Calu3 (cell line): ENCODE data around the gene MBD2. TPM values are rescaled to one million over a fixed set of nuclear protein-coding genes. Genes with fewer than 3 reads are reported as not detected.

ENCODE experiments used
- Bru-seq: library from RNA; stranded (reverse); fragments of 400-500 nt; gene quantifications from one replicate; lab custom pipeline; 2021; lab: Mats Ljungman, UMichigan
- BruChase-seq, 2 experiments: library from RNA; stranded (reverse); fragments of 400-500 nt; gene quantifications; one replicate each; lab custom pipeline; 2021; lab: Mats Ljungman, UMichigan
- BruUV-seq: library from RNA; stranded (reverse); fragments of 400-500 nt; replicated peaks from 2 replicates; lab custom pipeline; 2021; lab: Mats Ljungman, UMichigan
- CTCF ChIA-PET: fragments of 300-600 bp; sonication (Branson Sonifier 250); formaldehyde crosslinking; loops from one replicate; lab custom pipeline; 2022; ENCODE audit warnings: antibody characterized with exemption; lab: Charles Lee
- DNase-seq: peaks from one replicate; pipeline ENCODE4 v3.0.0; 2022
- H3K27ac Mint-ChIP-seq: one replicate; pipeline ENCODE4 v1.8.0; 2022; ENCODE audit warnings: mixed read lengths; ENCODE audit not compliant: unreplicated experiment
- H3K27me3 Mint-ChIP-seq: one replicate; pipeline ENCODE4 v1.8.0; 2022; ENCODE audit warnings: mixed read lengths; ENCODE audit not compliant: unreplicated experiment
- H3K36me3 Mint-ChIP-seq: one replicate; pipeline ENCODE4 v1.8.0; 2022; ENCODE audit warnings: mild to moderate bottlenecking, moderate library complexity, mixed read lengths; ENCODE audit not compliant: insufficient read depth, unreplicated experiment
- H3K4me1 Mint-ChIP-seq: one replicate; pipeline ENCODE4 v1.8.0; 2022; ENCODE audit warnings: mild to moderate bottlenecking, low read depth, mixed read lengths; ENCODE audit not compliant: unreplicated experiment
- H3K4me3 Mint-ChIP-seq: one replicate; pipeline ENCODE4 v1.8.0; 2022; ENCODE audit warnings: mild to moderate bottlenecking, low read depth, moderate library complexity, mixed read lengths; ENCODE audit not compliant: unreplicated experiment
- H3K9me3 Mint-ChIP-seq: one replicate; pipeline ENCODE4 v1.8.0; 2022; ENCODE audit warnings: low read depth, mixed read lengths; ENCODE audit not compliant: unreplicated experiment
- CTCF ChIP-seq: fragments of 200-600 bp; IDR thresholded peaks from one replicate; pipeline ENCODE4 v1.8.0; 2022; ENCODE audit warnings: antibody characterized with exemption; ENCODE audit not compliant: unreplicated experiment
- intact Hi-C: fragments of 100-400 bp; cut with micrococcal nuclease; formaldehyde crosslinking; loops from one replicate; pipeline ENCODE4 v1.10.0; 2022; ENCODE audit not compliant: unreplicated experiment
- long read RNA-seq: library from polyadenylated mRNA; stranded (forward); transcript quantifications from one replicate; pipeline ENCODE4 v2.0.0, GENCODE V29; 2022
- total RNA-seq: library from RNA; stranded (reverse); gene quantifications from 2 replicates; pipeline ENCODE4 v1.2.3, GENCODE V29; 2022

MBD2 gene, protein sequence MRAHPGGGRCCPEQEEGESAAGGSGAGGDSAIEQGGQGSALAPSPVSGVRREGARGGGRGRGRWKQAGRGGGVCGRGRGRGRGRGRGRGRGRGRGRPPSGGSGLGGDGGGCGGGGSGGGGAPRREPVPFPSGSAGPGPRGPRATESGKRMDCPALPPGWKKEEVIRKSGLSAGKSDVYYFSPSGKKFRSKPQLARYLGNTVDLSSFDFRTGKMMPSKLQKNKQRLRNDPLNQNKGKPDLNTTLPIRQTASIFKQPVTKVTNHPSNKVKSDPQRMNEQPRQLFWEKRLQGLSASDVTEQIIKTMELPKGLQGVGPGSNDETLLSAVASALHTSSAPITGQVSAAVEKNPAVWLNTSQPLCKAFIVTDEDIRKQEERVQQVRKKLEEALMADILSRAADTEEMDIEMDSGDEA
- total RNA-seq, result 103 and 106 TPM in 2 replicates
- Bru-seq, nascent RNA, result percentile 92 among the genes with signal in this experiment
- percentile 77 among the genes with signal in this experiment for BruChase-seq, experiment 1, labeled RNA remaining after a 6-hour chase
- percentile 73 among the genes with signal in this experiment for BruChase-seq, experiment 2, labeled RNA remaining after a 2-hour chase
- long read RNA-seq, full-length matches to known transcripts, result 167 of 177 reads
- long read RNA-seq, partial matches to known transcripts, result 4 of 177 reads
- long read RNA-seq, other reads (novel, unspliced or antisense), result 6 of 177 reads

- no peak for TF ChIP-seq CTCF
- intact Hi-C loops, result loop anchor here (5.0 kb wide), 1 partner anchor 37 kb away; no protein-coding TSS in a partner anchor
- Mint-ChIP-seq H3K9me3 (no peaks in the 10 kb centered on the region), H3K36me3 (peaks cover 21% of the 10 kb centered on the region), H3K27ac (peak within 1 kb of the TSS; percentile 83), H3K4me3 (peak within 1 kb of the TSS; percentile 83), H3K4me1 (peaks cover 9% of the 10 kb centered on the region), H3K27me3 (no peaks in the 10 kb centered on the region)
- BruUV-seq, result no TSS peak
- CTCF ChIA-PET, result interaction anchor here (0.6 to 0.8 kb wide), 3 partner anchors 28 to 170 kb away, joined by 3 read pairs; no protein-coding TSS in a partner anchor
- DNase-seq, result peak; percentile 96
Measured at GRCh38 chr18:54224379-54225014, at the start of gene MBD2. MBD2 (minus strand) TSS chr18:54224669; CDS start chr18:54224559, 110 bp downstream.

DNA sequence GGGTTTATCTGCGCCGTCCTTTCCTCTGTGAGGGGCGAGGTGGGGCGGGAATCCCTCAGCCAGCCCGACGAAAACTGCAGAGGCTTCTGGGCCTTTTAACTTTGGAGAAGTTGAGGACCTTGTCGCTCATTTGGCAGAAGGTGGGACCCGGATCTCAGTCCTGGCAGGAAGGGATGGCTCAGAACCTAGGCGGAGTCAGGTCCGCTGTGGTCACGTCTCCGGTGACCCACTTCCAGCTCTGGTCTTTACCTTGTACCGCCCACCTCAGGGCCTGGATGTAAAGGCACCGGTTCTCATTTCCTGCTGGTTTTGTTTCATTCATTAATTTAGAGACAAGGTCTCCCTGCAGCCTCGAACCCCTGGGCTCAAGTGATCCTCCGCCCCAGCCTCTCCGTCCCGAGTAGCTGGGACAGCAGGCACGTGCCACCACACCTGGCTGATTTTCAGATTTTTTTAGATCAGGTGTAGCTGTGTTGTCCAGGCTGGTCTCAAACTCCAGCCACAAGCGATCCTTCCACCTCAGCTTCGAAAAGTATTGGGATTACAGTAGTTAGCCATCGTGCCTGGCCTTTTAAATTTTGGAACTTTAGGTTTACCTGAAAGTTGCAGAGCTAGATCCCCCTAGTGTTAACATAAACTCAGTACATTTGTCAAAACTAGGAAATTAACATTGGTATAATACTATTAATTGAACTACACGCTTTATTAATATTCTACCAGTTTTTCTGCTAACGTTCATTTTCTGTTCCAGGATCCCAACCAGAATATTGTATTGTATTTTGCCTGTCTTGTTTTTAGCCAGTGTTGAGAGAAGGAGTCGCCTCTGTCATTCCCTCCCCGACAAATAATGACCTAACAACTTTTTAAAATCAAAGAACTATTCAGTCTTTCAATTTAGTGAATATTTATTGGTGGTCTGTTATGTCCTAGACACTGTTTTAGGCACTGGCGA is 45.7 kb upstream of the MBD2 start:
- H3K9me3 Mint-ChIP-seq, result no peaks in the 10 kb centered on the region
- H3K4me3 Mint-ChIP-seq, result peak overlapping the region; percentile 83
- BruUV-seq, result TSS peak; percentile 43

DNA sequence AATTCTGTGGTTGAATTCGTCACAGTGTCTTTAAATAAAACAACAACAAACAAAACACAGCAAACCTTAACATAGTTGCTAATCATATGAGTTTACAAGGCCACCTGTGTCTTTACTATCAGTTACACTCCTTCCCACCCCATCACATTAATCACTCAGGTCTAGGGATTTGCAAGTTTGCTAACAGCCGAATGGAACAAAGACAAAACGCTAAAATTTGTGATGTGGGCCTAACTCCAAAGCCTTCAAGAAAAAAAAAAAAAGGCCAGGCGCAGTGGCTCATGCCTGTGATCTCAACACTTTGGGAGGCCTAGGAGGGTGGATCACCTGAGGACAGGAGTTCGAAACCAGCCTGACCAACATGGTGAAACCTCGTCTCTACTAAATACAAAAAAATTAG is 44.3 kb upstream of the MBD2 start:
- TSS peak; percentile 89 for BruUV-seq
- CTCF ChIA-PET, result interaction anchor here (1.0 kb wide), 1 partner anchor 10 kb away, joined by 3 read pairs; no protein-coding TSS in a partner anchor
- TF ChIP-seq CTCF, result no peak
- Mint-ChIP-seq H3K27me3 (no peaks in the 10 kb centered on the region), H3K4me1 (peaks cover 7% of the 10 kb centered on the region), H3K36me3 (peaks cover 19% of the 10 kb centered on the region), H3K4me3 (peak overlapping the region; percentile 83), H3K9me3 (no peaks in the 10 kb centered on the region), H3K27ac (peak overlapping the region; percentile 92)
- intact Hi-C loops, result no loop called here
- no peak for DNase-seq

More for the DNA sequence above, 45.7 kb upstream of the MBD2 start:
- intact Hi-C loops, result loop anchor here (2.0 kb wide), 1 partner anchor 47 kb away; no protein-coding TSS in a partner anchor
- Mint-ChIP-seq H3K36me3 (peaks cover 19% of the 10 kb centered on the region), H3K27ac (peak overlapping the region; percentile 92), H3K4me1 (peaks cover 7% of the 10 kb centered on the region), H3K27me3 (no peaks in the 10 kb centered on the region)
- peak; percentile 40 for DNase-seq
- CTCF ChIA-PET, result interaction anchor here (0.6 to 2.9 kb wide), 8 partner anchors 9 to 935 kb away, joined by 3 to 24 read pairs (median 3); partner anchors contain the start of gene MBD2
- no peak for TF ChIP-seq CTCF
